ENCODE measurements around the gene SSR1. TPM values are rescaled to one million over a fixed set of nuclear protein-coding genes. Genes with fewer than 3 reads are reported as not detected.

Gene SSR1
- total and polyA plus RNA-seq, 4 donors = 43.6 to 115 (median 79.9) TPM

- H3K36me3 ChIP-seq (ENCODE audit: control insufficient read depth in 4 of 4, insufficient read depth in 3 of 4, low read depth in 1 of 4, low read length in 3 of 4) = peaks cover 8 to 30% (median 22%) of the 10 kb centered on the region in 4 donors
- no peak for DNase-seq (ENCODE audit: low spot score)
- H3K4me1 ChIP-seq (ENCODE audit: control insufficient read depth in 4 of 4, insufficient read depth in 4 of 4, low read length in 3 of 4) = no peaks in the 10 kb centered on the region
- no peaks in the 10 kb centered on the region for H3K9me3 ChIP-seq (ENCODE audit: control insufficient read depth in 4 of 4, low read length in 3 of 4)
- TF ChIP-seq RAD21 (IDR thresholded peaks at IDR 0.05) (no peak), HNF4A (conservative IDR thresholded peaks at IDR 0.05) (no peak), ZBTB33 (IDR thresholded peaks at IDR 0.05) (no peak), YY1 (IDR thresholded peaks at IDR 0.05) (no peak), EGR1 (IDR thresholded peaks at IDR 0.05; ENCODE audit: low read depth in 2 of 2) (no peak), SP1 (IDR thresholded peaks at IDR 0.05) (no peak), ATF3 (IDR thresholded peaks at IDR 0.05) (no peak), HNF4G (IDR thresholded peaks at IDR 0.05) (no peak), RXRA (IDR thresholded peaks at IDR 0.05) (no peak), GABPA (IDR thresholded peaks at IDR 0.05 in 1 of 2, conservative IDR thresholded peaks at IDR 0.05 in 1 of 2) (no peak), JUND (IDR thresholded peaks at IDR 0.05) (no peak), FOXA2 (IDR thresholded peaks at IDR 0.05) (no peak), TAF1 (conservative IDR thresholded peaks at IDR 0.05) (no peak), FOXA1 (IDR thresholded peaks at IDR 0.05) (no peak), MAX (IDR thresholded peaks at IDR 0.05) (no peak)
- TF ChIP-seq, protein P1, sequence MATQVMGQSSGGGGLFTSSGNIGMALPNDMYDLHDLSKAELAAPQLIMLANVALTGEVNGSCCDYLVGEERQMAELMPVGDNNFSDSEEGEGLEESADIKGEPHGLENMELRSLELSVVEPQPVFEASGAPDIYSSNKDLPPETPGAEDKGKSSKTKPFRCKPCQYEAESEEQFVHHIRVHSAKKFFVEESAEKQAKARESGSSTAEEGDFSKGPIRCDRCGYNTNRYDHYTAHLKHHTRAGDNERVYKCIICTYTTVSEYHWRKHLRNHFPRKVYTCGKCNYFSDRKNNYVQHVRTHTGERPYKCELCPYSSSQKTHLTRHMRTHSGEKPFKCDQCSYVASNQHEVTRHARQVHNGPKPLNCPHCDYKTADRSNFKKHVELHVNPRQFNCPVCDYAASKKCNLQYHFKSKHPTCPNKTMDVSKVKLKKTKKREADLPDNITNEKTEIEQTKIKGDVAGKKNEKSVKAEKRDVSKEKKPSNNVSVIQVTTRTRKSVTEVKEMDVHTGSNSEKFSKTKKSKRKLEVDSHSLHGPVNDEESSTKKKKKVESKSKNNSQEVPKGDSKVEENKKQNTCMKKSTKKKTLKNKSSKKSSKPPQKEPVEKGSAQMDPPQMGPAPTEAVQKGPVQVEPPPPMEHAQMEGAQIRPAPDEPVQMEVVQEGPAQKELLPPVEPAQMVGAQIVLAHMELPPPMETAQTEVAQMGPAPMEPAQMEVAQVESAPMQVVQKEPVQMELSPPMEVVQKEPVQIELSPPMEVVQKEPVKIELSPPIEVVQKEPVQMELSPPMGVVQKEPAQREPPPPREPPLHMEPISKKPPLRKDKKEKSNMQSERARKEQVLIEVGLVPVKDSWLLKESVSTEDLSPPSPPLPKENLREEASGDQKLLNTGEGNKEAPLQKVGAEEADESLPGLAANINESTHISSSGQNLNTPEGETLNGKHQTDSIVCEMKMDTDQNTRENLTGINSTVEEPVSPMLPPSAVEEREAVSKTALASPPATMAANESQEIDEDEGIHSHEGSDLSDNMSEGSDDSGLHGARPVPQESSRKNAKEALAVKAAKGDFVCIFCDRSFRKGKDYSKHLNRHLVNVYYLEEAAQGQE (IDR thresholded peaks at IDR 0.05) = no peak
- TF ChIP-seq, protein P2, sequence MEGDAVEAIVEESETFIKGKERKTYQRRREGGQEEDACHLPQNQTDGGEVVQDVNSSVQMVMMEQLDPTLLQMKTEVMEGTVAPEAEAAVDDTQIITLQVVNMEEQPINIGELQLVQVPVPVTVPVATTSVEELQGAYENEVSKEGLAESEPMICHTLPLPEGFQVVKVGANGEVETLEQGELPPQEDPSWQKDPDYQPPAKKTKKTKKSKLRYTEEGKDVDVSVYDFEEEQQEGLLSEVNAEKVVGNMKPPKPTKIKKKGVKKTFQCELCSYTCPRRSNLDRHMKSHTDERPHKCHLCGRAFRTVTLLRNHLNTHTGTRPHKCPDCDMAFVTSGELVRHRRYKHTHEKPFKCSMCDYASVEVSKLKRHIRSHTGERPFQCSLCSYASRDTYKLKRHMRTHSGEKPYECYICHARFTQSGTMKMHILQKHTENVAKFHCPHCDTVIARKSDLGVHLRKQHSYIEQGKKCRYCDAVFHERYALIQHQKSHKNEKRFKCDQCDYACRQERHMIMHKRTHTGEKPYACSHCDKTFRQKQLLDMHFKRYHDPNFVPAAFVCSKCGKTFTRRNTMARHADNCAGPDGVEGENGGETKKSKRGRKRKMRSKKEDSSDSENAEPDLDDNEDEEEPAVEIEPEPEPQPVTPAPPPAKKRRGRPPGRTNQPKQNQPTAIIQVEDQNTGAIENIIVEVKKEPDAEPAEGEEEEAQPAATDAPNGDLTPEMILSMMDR (IDR thresholded peaks at IDR 0.05; ENCODE audit: low read depth, low read length, missing input control) = no peak
- no peak overlapping the region for H3K27ac ChIP-seq (ENCODE audit: low read depth in 1 of 2, low read length in 2 of 2)
- WGBS = 84% methylated on average over 4 of the region's 4 CpGs
- no peak overlapping the region for H3K4me3 ChIP-seq (ENCODE audit: low read depth in 1 of 3, low read length in 3 of 3)
- H3K9ac ChIP-seq (ENCODE audit: low read depth in 1 of 2, low read length in 2 of 2) = no peak overlapping the region
- no peaks in the 10 kb centered on the region for H3K27me3 ChIP-seq (ENCODE audit: control insufficient read depth in 4 of 4, insufficient read depth in 4 of 4, low read length in 3 of 4)
These were observed 60.6 kb downstream of the SSR1 start for GRCh38 chr6:7252390-7252789.

All from liver (tissue), 9 donors.